NB4 (cell line): ENCODE results near the gene MAPK8IP2.
A peak's percentile ranks its signal among the peaks of the same experiment; 100 is the strongest.
"Not testable (repeated sequence)": the region's sequence is repeated elsewhere in the genome, so short reads cannot be mapped to it uniquely, and the experiment has no call there.

Experiments used
- DNase-seq: peaks from one replicate; pipeline ENCODE4 v3.0.0; 2010; ENCODE audit warnings: low read depth
- H3K4me3 ChIP-seq: one replicate; pipeline ENCODE4 v1.5.1; 2011; ENCODE audit warnings: mild to moderate bottlenecking, low read depth, low read length, moderate library complexity
- MYC ChIP-seq: IDR thresholded peaks from 2 replicates; pipeline ENCODE4 v1.6.1; 2011; ENCODE audit warnings: low read depth, low read length
- POLR2A ChIP-seq: IDR thresholded peaks from 2 replicates; pipeline ENCODE4 v1.6.1; 2011; ENCODE audit warnings: mild to moderate bottlenecking; ENCODE audit not compliant: insufficient read length; ENCODE audit errors: extremely low read depth
- TF ChIP-seq, protein P1 (sequence below): IDR thresholded peaks from 2 replicates; pipeline ENCODE4 v1.6.1; 2011; ENCODE audit warnings: low read depth, low read length
- TF ChIP-seq, protein P2 (sequence below): IDR thresholded peaks from one replicate; pipeline ENCODE4 v1.5.1; 2012; ENCODE audit warnings: low read depth, low read length

The MAPK8IP2 gene

GRCh38 chr22:50633086-50633485, 32.5 kb downstream of the MAPK8IP2 start:
- no peak for DNase-seq
- TF ChIP-seq MYC (no peak), POLR2A (no peak)
- TF ChIP-seq, protein P1, sequence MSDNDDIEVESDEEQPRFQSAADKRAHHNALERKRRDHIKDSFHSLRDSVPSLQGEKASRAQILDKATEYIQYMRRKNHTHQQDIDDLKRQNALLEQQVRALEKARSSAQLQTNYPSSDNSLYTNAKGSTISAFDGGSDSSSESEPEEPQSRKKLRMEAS, result no peak
- TF ChIP-seq, protein P2, sequence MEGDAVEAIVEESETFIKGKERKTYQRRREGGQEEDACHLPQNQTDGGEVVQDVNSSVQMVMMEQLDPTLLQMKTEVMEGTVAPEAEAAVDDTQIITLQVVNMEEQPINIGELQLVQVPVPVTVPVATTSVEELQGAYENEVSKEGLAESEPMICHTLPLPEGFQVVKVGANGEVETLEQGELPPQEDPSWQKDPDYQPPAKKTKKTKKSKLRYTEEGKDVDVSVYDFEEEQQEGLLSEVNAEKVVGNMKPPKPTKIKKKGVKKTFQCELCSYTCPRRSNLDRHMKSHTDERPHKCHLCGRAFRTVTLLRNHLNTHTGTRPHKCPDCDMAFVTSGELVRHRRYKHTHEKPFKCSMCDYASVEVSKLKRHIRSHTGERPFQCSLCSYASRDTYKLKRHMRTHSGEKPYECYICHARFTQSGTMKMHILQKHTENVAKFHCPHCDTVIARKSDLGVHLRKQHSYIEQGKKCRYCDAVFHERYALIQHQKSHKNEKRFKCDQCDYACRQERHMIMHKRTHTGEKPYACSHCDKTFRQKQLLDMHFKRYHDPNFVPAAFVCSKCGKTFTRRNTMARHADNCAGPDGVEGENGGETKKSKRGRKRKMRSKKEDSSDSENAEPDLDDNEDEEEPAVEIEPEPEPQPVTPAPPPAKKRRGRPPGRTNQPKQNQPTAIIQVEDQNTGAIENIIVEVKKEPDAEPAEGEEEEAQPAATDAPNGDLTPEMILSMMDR, result no peak
- H3K4me3 ChIP-seq, result no peak overlapping the region

GRCh38 chr22:50633771-50634170, 33.2 kb downstream of the MAPK8IP2 start:
- H3K4me3 ChIP-seq, result no peak overlapping the region
- TF ChIP-seq, protein P2, result no peak
- TF ChIP-seq POLR2A (no peak), MYC (no peak)
- TF ChIP-seq, protein P1, result no peak
- DNase-seq, result no peak

GRCh38 chr22:50635591-50635990, 35.0 kb downstream of the MAPK8IP2 start:
- H3K4me3 ChIP-seq, result no peak overlapping the region
- TF ChIP-seq, protein P1, result no peak
- no peak for TF ChIP-seq MYC
- no peak for TF ChIP-seq POLR2A
- TF ChIP-seq, protein P2, result no peak
- DNase-seq, result no peak

GRCh38 chr22:50640296-50640695, 39.7 kb downstream of the MAPK8IP2 start:
- DNase-seq, H3K4me3 ChIP-seq: not testable (repeated sequence)

DNA sequence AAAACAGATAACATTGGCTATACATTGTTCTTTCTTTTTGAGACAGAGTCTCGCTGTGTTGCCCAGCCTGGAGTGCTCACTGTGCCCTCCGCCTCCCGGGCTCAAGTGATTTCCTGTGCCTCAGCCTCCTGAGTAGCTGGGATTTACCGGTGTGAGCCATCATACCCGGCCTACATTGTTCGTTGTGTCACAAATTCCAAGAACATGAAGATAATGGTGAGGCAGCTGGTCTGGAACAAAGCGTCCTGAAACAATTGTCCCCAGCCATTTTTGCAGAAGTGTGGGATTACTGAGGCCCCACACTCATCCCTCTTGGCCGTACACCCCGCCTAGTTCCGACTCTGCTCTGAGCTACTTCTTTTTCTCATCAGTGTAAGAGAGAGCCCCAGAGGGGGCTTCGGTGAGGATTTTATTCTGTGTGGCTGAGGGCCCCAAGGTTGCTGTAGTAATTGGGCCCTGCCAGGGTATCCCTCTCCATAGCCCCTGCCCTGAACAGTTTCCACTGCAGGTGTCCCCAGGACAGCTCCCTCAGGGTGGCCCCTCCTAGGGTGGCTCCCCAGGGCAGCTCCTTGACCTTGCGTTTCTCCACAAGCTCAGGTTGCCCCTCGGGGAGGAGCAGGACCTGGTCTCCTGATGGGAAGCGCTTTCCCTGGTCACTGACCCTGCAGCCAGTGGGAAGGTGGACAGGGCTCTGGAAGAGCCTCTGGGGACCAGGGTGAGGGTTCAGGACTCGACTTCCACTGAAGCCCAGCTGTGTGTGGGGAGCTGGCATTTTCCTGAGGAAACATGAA, 40.5 kb downstream of the MAPK8IP2 start:
- TF ChIP-seq, protein P1, result no peak
- TF ChIP-seq POLR2A, result no peak
- no peak for TF ChIP-seq MYC
- TF ChIP-seq, protein P2, result no peak
- DNase-seq, result no peak
- H3K4me3 ChIP-seq, result no peak overlapping the region

DNA sequence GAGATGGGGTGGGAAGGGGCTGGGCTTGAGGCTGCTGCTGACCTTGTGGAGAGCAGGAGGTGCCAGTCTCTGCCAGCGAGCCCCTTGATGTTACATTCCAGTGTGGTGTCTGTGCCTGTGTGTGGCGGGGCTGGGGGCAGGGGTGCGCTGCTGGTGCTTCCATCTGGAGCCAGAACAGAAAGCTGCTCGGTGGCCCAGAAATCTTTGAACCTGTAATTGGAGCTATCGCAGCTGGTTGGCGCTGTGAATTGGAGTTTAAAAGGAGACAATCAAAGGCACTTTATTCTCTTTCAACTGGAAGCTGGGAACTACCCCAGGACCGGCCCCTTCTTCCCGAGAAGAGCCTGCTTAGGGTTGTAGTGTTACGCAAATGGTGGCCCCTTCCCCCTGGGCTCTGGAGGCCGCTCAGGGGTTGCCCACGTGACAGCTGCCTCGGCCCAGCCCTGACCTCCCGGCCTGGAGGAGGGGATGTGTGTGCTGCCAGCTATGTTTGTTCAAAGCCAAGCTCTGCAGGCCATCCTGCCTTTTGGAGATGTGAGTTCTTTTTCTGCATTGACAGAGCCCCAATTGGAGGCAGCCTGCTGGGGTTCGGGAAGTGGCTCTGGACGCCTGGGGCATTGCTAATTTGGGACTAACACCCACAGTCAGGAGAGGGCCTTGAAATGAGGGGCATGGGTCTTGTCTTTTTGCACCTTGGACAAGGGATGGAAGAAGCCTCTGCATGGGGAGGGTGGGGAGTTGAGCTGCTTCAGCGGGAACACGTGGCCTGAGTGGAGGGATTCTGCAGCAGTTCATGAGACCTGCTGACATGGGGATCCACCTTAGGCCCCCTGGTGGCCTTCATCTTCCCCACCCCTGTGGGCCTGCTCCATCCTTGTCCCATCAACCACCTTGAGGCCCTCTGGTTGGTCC, 41.4 kb downstream of the MAPK8IP2 start:
- H3K4me3 ChIP-seq, result no peak overlapping the region
- DNase-seq, result peak; percentile 19
- TF ChIP-seq MYC (no peak), POLR2A (no peak)
- TF ChIP-seq, protein P2, result peak; percentile 16

DNA sequence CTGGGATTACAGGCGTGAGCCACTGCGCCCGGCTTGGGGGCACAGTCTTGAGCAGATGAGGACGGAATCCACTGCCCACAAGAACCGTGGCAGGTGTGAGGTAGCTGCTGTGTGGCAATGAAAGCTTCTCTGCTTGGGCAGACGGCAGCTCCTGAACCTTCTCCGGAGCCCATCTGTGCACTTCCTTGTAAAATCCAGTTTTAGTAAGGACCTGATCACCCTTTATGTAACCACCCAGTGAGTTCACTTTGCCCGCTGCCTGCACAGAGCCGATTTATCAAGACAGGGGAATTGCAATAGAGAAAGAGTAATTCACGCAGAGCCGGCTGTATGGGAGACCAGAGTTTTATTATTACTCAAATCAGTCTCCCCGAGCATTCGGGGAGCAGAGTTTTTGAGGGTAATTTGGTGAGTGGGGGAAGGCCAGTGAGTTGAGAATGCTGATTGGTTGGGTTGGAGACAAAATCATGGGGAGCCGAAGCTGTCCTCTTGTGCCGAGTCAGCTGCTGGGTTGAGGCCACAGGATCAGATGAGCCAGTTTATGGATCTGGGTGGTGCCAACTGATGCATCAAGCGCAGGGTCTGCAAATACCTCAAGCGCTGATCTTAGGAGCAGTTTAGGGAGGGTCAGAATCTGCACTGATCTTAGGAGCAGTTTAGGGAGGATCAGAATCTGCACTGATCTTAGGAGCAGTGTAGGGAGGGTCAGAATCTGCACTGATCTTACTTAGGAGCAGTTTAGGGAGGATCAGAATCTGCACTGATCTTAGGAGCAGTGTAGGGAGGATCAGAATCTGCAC, 42.6 kb downstream of the MAPK8IP2 start:
- not testable (repeated sequence) for H3K4me3 ChIP-seq, DNase-seq

GRCh38 chr22:50643821-50644101, 43.2 kb downstream of the MAPK8IP2 start:
- H3K4me3 ChIP-seq, DNase-seq: not testable (repeated sequence)
